BJ (cell line): ENCODE measurements around the gene DNAJB9. TPM values are rescaled to one million over a fixed set of nuclear protein-coding genes. Genes with fewer than 3 reads are reported as not detected.
"Not testable (repeated sequence)": the region's sequence is repeated elsewhere in the genome, so short reads cannot be mapped to it uniquely, and the experiment has no call there.

Experiments used
- CTCF ChIA-PET: fragments of 350-600 bp; formaldehyde crosslinking; extraction: SDS; loops from one replicate; lab custom pipeline; 2021; ENCODE audit warnings: antibody characterized with exemption, inconsistent platforms; lab: Yijun Ruan, JAX
- POLR2A ChIA-PET: fragments of 300-600 bp; sonication (Branson Sonifier 250); formaldehyde crosslinking; extraction: SDS; loops from one replicate; lab custom pipeline; 2021; ENCODE audit warnings: antibody characterized with exemption; lab: Charles Lee
- DNase-seq: peaks from one replicate; pipeline ENCODE4 v3.0.0-alpha.2; 2011; ENCODE audit warnings: low read depth
- H3K27me3 ChIP-seq: 2 replicates; pipeline ENCODE4 v1.6.0; 2011; ENCODE audit warnings: low read length; ENCODE audit not compliant: control insufficient read depth, insufficient read depth
- H3K36me3 ChIP-seq: 2 replicates; pipeline ENCODE4 v1.5.1; 2011; ENCODE audit warnings: low read length; ENCODE audit not compliant: control insufficient read depth, insufficient read depth
- H3K4me3 ChIP-seq: 2 replicates; pipeline ENCODE4 v1.5.1; 2011; ENCODE audit warnings: low read depth, mild to moderate bottlenecking, control low read depth, low read length
- CTCF ChIP-seq: IDR thresholded peaks from 2 replicates; pipeline ENCODE4 v1.5.1; 2011; ENCODE audit warnings: low read depth, mild to moderate bottlenecking, control low read depth, inconsistent platforms, low read length, moderate library complexity; ENCODE audit not compliant: insufficient read depth
- polyA plus RNA-seq: library from polyadenylated mRNA; depleted of rRNA; stranded (reverse); fragments of >200 nt; gene quantifications from 2 replicates; pipeline ENCODE4 v1.2.3, GENCODE V29; 2011

The DNAJB9 gene
- polyA plus RNA-seq, 1 experiment: 9.0 TPM

DNA sequence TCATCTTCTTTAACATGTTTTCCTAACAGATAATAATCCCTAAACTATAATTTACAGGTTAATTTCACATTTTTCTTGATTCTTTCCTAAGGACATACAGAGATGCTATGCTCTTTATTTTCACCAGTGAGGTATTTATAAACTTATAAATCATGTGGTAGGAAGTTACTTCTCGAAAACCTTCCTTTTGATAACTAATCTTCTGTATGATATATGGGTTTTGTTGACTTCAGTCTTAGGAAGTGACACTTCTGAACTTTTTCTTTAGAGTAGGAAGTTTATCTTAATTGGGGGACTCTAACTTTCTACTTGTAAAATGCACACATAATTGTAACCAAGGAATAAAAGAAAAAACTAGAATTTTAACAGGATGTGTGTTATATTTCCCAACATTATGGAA, 33.9 kb upstream of the DNAJB9 start:
- ChIA-PET CTCF (no interaction called here), POLR2A (no interaction called here)
- no peak for TF ChIP-seq CTCF
- Histone ChIP-seq H3K4me3 (no peak overlapping the region), H3K27me3 (no peaks in the 10 kb centered on the region), H3K36me3 (no peaks in the 10 kb centered on the region)
- DNase-seq: no peak

DNA sequence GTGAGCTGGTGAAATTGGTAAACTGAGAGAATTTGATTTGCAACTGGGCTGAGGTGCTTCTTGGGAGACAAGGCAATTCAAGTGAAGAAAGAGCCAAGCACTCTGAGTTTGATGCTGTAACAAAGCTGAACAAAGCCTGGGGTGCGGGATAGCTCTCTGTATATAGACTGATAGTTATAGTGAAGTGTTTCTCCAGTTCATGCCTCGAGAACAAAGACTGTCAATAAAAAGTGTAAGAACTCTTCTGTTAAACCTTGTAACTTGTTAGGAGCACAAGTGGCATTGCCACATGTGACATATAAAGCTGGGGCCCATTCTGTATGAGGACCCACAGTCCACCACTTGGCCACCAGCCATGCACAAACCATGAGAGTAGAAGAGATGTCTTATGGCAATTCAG, 32.4 kb upstream of the DNAJB9 start:
- ChIA-PET CTCF (no interaction called here), POLR2A (no interaction called here)

DNA sequence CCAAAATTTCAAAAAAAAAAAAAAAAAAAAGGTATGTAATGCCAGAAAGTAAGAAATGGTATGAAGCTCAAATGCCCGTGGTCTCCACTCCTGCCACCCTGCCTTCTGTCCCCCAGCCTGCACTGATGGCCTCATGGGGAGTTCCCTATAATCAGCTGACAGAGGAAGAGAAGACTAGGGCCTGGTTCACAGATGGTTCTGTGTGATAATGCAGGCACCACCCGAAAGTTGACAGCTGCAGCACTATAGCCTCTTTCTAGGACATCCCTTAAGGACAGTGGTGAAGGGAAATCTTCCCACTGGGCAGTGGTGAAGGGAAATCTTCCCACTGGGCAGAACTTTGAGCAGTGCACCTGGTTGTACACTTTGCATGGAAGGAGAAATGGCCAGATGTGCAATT, 31.4 kb upstream of the DNAJB9 start:
- CTCF ChIA-PET: interaction anchor here (0.7 to 1.4 kb wide), 2 partner anchors 10 to 457 kb away, joined by 3 read pairs; no protein-coding TSS in a partner anchor

More for the DNA sequence above, 32.4 kb upstream of the DNAJB9 start:
- no peaks in the 10 kb centered on the region for H3K27me3 ChIP-seq
- DNase-seq: no peak
- H3K4me3 ChIP-seq: no peak overlapping the region
- no peaks in the 10 kb centered on the region for H3K36me3 ChIP-seq
- no peak for TF ChIP-seq CTCF

DNA sequence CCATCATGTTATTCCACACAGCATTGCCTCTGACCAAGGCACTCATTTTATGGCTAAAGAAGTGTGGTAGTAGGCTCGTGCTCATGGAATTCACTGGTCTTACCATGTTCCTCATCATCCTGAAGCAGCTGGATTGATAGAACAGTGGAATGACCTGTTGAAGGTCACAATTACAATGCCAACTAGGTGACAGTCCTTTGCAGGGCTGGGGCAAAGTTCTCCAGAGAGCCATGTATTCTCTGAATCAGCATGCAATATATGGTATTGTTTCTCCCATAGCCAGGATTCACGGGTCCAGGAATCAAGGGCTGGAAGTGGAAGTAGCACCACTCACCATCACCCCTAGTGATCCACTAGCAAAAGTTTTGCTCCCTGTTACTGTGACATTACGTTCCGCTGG, 31.0 kb upstream of the DNAJB9 start:
- H3K27me3 ChIP-seq, H3K36me3 ChIP-seq, H3K4me3 ChIP-seq, POLR2A ChIA-PET, DNase-seq: not testable (repeated sequence)
- CTCF ChIA-PET: interaction anchor here (0.7 to 1.4 kb wide), 2 partner anchors 9 to 458 kb away, joined by 3 read pairs; no protein-coding TSS in a partner anchor

More for the DNA sequence above, 31.4 kb upstream of the DNAJB9 start:
- H3K4me3 ChIP-seq, POLR2A ChIA-PET, H3K27me3 ChIP-seq, DNase-seq, H3K36me3 ChIP-seq: not testable (repeated sequence)

DNA sequence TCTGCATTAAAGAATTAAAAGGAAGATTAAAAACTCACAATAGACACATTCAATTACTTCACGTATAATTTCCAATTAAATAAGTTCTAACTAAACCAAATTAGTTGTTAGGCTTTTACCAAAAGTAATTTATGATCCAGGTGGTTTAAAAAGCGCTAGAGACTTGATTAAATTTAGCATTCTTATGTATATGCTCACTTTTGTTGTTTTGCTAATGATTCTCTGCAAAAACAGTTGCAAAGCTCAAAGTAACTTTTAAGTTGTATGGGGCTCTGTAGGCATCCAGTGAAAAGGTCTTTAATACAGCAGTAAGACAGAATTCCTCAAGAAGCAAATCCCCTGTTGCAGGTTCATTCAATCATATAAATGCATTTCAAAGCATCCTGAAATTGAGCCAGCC, 28.2 kb upstream of the DNAJB9 start:
- H3K27me3 ChIP-seq: no peaks in the 10 kb centered on the region
- no peak for DNase-seq
- ChIA-PET CTCF (no interaction called here), POLR2A (no interaction called here)
- H3K4me3 ChIP-seq: no peak overlapping the region
- no peak for TF ChIP-seq CTCF
- no peaks in the 10 kb centered on the region for H3K36me3 ChIP-seq

GRCh38 chr7:108548141-108548896, 21.4 kb upstream of the DNAJB9 start:
- H3K36me3 ChIP-seq, POLR2A ChIA-PET: not testable (repeated sequence)
- CTCF ChIA-PET: interaction anchor here (1.1 to 1.2 kb wide), 2 partner anchors 9 to 17 kb away, joined by 3 read pairs; no protein-coding TSS in a partner anchor

DNA sequence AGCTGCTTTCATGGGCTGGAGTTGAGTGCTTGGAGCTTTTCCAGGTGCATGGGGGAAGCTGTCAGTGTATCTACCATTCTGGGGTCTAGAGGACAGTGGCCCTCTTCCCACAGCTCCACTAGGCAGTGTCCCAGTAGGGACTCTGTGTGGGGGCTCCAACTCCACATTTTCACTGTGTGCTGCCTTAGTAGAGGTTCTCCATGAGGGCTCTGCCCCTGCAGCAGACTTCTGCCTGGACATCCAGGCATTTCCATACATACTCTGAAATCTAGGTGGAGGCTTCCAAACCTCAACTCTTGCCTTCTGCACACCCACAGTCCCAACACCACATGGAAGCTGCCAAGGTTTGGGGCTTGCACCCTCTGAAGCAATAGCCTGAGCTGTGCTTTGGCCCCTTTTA, 13.0 kb upstream of the DNAJB9 start:
- POLR2A ChIA-PET, CTCF ChIA-PET, H3K36me3 ChIP-seq, H3K27me3 ChIP-seq, H3K4me3 ChIP-seq, DNase-seq: not testable (repeated sequence)

More at GRCh38 chr7:108548141-108548896, 21.4 kb upstream of the DNAJB9 start:
- not testable (repeated sequence) for H3K27me3 ChIP-seq, DNase-seq, H3K4me3 ChIP-seq
